Testis (tissue), 2 donors: ENCODE measurements around the gene HELZ.

ENCODE experiments used
- CTCF ChIP-seq, 3 experiments: fragments of 450-650 bp in 2 of 3; fragments of 200-600 bp in 1 of 3; sonication (generic) in 1 of 3; IDR thresholded peaks; one replicate each; pipeline ENCODE4 v1.5.1; 2016 to 2019; ENCODE audit warnings: antibody characterized with exemption in 3 of 3, mild to moderate bottlenecking in 2 of 3, moderate library complexity in 1 of 3
- POLR2A ChIP-seq: fragments of 450-650 bp; IDR thresholded peaks from one replicate; pipeline ENCODE4 v1.6.1; 2017; ENCODE audit warnings: antibody characterized with exemption, mild to moderate bottlenecking, moderate library complexity

- TF ChIP-seq CTCF (IDR thresholded peaks at IDR 0.05) (no peak), POLR2A (no peak)
Observed at GRCh38 chr17:67054011-67054591, 190.9 kb downstream of the HELZ start.
